Caco-2 (cell line): Measurements from ENCODE around the gene MYH15. TPM values are rescaled to one million over a fixed set of nuclear protein-coding genes. Genes with fewer than 3 reads are reported as not detected.

Source experiments
- BruUV-seq: library from RNA; stranded (reverse); fragments of 400-500 nt; replicated peaks from 2 replicates; lab custom pipeline; 2021; lab: Mats Ljungman, UMichigan
- CTCF ChIA-PET: fragments of 300-600 bp; sonication (Branson Sonifier 250); formaldehyde crosslinking; loops from one replicate; lab custom pipeline; 2022; ENCODE audit warnings: antibody characterized with exemption; lab: Charles Lee
- POLR2A ChIA-PET: fragments of 300-600 bp; sonication (Branson Sonifier 250); formaldehyde crosslinking; loops from one replicate; lab custom pipeline; 2022; ENCODE audit warnings: antibody characterized with exemption; lab: Charles Lee
- DNase-seq, 2 experiments: peaks; one replicate each; pipeline versions ENCODE4 v3.0.0 to v3.0.0-alpha.2; 2020 to 2022
- H3K27me3 ChIP-seq: replicated peaks from 2 replicates; pipeline ENCODE4 v1.6.0; 2011; ENCODE audit warnings: low read length; ENCODE audit not compliant: control insufficient read depth, insufficient read depth
- H3K36me3 ChIP-seq: 2 replicates; pipeline ENCODE4 v1.5.1; 2011; ENCODE audit warnings: low read length; ENCODE audit not compliant: control insufficient read depth, insufficient read depth
- H3K4me1 ChIP-seq: fragments of 250-450 bp; sonication (Bioruptor Pico); 2 replicates; pipeline ENCODE4 v1.5.1; 2020; ENCODE audit warnings: mild to moderate bottlenecking
- H3K4me3 ChIP-seq: 2 replicates; pipeline ENCODE4 v1.5.1; 2011; ENCODE audit warnings: low read depth, mild to moderate bottlenecking, control low read depth, low read length
- H3K9me3 ChIP-seq: fragments of 250-450 bp; sonication (Bioruptor Pico); 2 replicates; pipeline ENCODE4 v1.5.1; 2020; ENCODE audit warnings: mild to moderate bottlenecking, moderate library complexity
- H3K27ac Mint-ChIP-seq: one replicate; pipeline ENCODE4 v1.8.0; 2022; ENCODE audit warnings: mixed read lengths; ENCODE audit not compliant: unreplicated experiment
- H3K27me3 Mint-ChIP-seq: one replicate; pipeline ENCODE4 v1.8.0; 2022; ENCODE audit warnings: mixed read lengths; ENCODE audit not compliant: insufficient read depth, unreplicated experiment
- H3K36me3 Mint-ChIP-seq: one replicate; pipeline ENCODE4 v1.8.0; 2022; ENCODE audit warnings: mild to moderate bottlenecking, mixed read lengths; ENCODE audit not compliant: insufficient read depth, unreplicated experiment
- H3K4me1 Mint-ChIP-seq: one replicate; pipeline ENCODE4 v1.8.0; 2022; ENCODE audit warnings: low read depth, mixed read lengths; ENCODE audit not compliant: unreplicated experiment
- H3K4me3 Mint-ChIP-seq: one replicate; pipeline ENCODE4 v1.8.0; 2022; ENCODE audit warnings: mild to moderate bottlenecking, moderate library complexity, mixed read lengths; ENCODE audit not compliant: unreplicated experiment
- H3K9me3 Mint-ChIP-seq: one replicate; pipeline ENCODE4 v1.8.0; 2022; ENCODE audit warnings: mixed read lengths; ENCODE audit not compliant: unreplicated experiment
- intact Hi-C: fragments of 100-400 bp; cut with micrococcal nuclease; formaldehyde crosslinking; loops from one replicate; pipeline ENCODE4 v1.10.0; 2022; ENCODE audit not compliant: unreplicated experiment
- total RNA-seq: library from RNA; stranded (reverse); gene quantifications from 2 replicates; pipeline ENCODE4 v1.2.3, GENCODE V29; 2022
- TF ChIP-seq, protein P1 (sequence below), 2 experiments: fragments of 200-600 bp in 1 of 2; IDR thresholded peaks; 1 replicate in 1 of 2; 2 replicates in 1 of 2; pipeline versions ENCODE4 v1.5.1 to v1.8.0; 2011 to 2022; ENCODE audit warnings: antibody characterized with exemption in 1 of 2, control low read depth in 1 of 2, inconsistent platforms in 1 of 2, low read depth in 1 of 2, low read length in 1 of 2, mild to moderate bottlenecking in 1 of 2, moderate library complexity in 1 of 2; ENCODE audit not compliant: insufficient read depth in 1 of 2, severe bottlenecking in 1 of 2, unreplicated experiment in 1 of 2

Gene MYH15
- total RNA-seq, 1 experiment from 2014 or later: 0.25 TPM

DNA sequence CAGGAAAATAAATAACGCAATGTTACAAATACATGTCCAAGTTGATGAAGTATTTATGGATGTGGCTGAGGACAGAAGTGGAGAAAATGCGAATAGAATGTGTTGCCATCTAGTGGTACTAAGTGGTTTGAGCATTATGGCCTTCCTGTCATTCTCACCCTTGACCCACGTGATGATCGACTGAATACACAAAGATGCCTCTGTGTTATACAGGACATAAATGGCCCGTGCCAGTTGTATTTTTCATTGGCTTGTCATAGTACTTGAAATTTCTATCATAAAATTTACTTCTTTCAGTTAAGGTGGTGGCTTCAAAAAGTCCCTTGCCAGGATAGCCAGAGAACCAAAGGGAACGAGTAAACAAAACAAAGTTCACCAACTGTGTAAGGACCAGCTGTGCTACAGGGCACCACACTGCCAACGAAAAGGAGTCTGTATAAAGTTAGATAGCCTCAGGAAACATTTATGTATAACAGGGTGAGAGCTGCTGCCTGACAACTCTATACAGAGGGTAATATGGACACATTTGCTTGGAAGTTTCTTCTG, 103.7 kb downstream of the MYH15 start:
- no peaks in the 10 kb centered on the region for H3K9me3 Mint-ChIP-seq
- H3K4me3 Mint-ChIP-seq: no peak overlapping the region
- DNase-seq: peak in 1 of 2 experiments; percentile 25
- peaks cover 9% of the 10 kb centered on the region for H3K4me1 Mint-ChIP-seq
- intact Hi-C loops: loop anchor here (1.0 to 5.0 kb wide), 2 partner anchors 253 to 469 kb away; no protein-coding TSS in a partner anchor
- BruUV-seq: no TSS peak
- CTCF ChIA-PET: interaction anchor here (0.9 kb wide), 1 partner anchor 253 kb away, joined by 3 read pairs; no protein-coding TSS in a partner anchor
- Histone ChIP-seq H3K4me1 (no peaks in the 10 kb centered on the region), H3K4me3 (no peak overlapping the region), H3K27me3 (no peaks in the 10 kb centered on the region), H3K36me3 (no peaks in the 10 kb centered on the region), H3K9me3 (no peaks in the 10 kb centered on the region)
- TF ChIP-seq, protein P1, sequence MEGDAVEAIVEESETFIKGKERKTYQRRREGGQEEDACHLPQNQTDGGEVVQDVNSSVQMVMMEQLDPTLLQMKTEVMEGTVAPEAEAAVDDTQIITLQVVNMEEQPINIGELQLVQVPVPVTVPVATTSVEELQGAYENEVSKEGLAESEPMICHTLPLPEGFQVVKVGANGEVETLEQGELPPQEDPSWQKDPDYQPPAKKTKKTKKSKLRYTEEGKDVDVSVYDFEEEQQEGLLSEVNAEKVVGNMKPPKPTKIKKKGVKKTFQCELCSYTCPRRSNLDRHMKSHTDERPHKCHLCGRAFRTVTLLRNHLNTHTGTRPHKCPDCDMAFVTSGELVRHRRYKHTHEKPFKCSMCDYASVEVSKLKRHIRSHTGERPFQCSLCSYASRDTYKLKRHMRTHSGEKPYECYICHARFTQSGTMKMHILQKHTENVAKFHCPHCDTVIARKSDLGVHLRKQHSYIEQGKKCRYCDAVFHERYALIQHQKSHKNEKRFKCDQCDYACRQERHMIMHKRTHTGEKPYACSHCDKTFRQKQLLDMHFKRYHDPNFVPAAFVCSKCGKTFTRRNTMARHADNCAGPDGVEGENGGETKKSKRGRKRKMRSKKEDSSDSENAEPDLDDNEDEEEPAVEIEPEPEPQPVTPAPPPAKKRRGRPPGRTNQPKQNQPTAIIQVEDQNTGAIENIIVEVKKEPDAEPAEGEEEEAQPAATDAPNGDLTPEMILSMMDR (IDR thresholded peaks at IDR 0.05; ENCODE audit: insufficient read depth in 1 of 2, low read depth in 1 of 2, low read length in 1 of 2, severe bottlenecking in 1 of 2, unreplicated experiment in 1 of 2): peak; percentile 36 to 50
- no peaks in the 10 kb centered on the region for H3K27me3 Mint-ChIP-seq
- POLR2A ChIA-PET: no interaction called here
- no peaks in the 10 kb centered on the region for H3K36me3 Mint-ChIP-seq
- no peak overlapping the region for H3K27ac Mint-ChIP-seq

DNA sequence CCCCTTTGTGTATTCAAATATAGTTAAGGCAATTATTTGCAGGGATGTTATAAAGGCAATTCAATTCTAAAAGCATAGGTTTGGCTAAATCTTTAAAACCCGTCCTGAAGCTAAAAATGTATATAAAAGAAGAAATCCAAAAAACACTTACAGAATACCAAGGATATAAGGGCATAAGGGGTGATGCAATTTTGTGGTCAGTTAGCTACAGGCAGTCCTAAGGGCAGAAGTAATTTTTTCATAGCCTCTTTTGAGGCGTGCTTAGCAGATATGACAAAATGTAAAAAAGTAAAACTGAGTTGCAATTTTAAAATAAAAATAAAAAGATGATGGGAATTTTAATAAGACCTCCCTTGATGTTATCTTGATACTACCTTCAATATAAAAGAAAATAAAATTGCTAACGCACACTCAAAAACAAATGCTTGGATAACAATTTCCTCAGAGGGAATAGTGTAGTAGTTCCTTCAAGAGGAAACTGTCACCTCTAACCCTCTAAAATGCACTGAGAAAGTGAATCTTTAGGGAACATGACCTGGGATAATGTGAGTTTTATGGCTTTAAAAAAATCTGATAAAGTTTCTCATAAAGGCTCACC, 104.2 kb downstream of the MYH15 start:
- H3K4me1 Mint-ChIP-seq: peaks cover 9% of the 10 kb centered on the region
- no peak overlapping the region for H3K27ac Mint-ChIP-seq
- Histone ChIP-seq H3K36me3 (no peaks in the 10 kb centered on the region), H3K4me1 (no peaks in the 10 kb centered on the region), H3K9me3 (no peaks in the 10 kb centered on the region), H3K4me3 (no peak overlapping the region), H3K27me3 (no peaks in the 10 kb centered on the region)
- H3K4me3 Mint-ChIP-seq: no peak overlapping the region
- intact Hi-C loops: loop anchor here (1.0 to 5.0 kb wide), 2 partner anchors 253 to 469 kb away; no protein-coding TSS in a partner anchor
- no peaks in the 10 kb centered on the region for H3K27me3 Mint-ChIP-seq
- no peaks in the 10 kb centered on the region for H3K9me3 Mint-ChIP-seq
- ChIA-PET CTCF (interaction anchor here (0.9 kb wide), 1 partner anchor 253 kb away, joined by 3 read pairs; no protein-coding TSS in a partner anchor), POLR2A (no interaction called here)
- TF ChIP-seq, protein P1 (IDR thresholded peaks at IDR 0.05; ENCODE audit: insufficient read depth in 1 of 2, low read depth in 1 of 2, low read length in 1 of 2, severe bottlenecking in 1 of 2, unreplicated experiment in 1 of 2): no peak
- DNase-seq: no peak
- H3K36me3 Mint-ChIP-seq: no peaks in the 10 kb centered on the region
- BruUV-seq: no TSS peak

DNA sequence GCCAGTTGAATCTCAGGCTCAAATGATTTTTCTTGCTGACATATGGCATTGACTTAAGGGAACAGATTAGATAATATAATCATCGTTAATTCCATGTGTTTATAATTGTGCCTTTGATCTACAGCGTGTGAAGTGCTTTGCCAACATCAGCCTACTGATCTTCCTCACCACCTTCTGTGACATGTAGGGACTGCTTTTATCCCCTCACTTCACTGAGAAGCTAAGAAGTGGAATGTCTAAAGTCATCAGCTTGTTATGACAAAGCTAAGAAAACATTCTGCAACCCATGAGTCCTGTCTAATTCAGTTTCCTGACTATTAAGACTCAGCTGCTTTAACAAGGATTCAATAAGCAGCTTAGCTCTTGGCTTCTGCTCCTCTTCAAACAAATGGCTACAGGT, 106.0 kb downstream of the MYH15 start:
- Mint-ChIP-seq H3K9me3 (no peaks in the 10 kb centered on the region), H3K27ac (no peak overlapping the region), H3K4me1 (peaks cover 9% of the 10 kb centered on the region), H3K27me3 (no peaks in the 10 kb centered on the region), H3K4me3 (no peak overlapping the region), H3K36me3 (peaks cover 5% of the 10 kb centered on the region)
- Histone ChIP-seq H3K9me3 (no peaks in the 10 kb centered on the region), H3K4me3 (no peak overlapping the region), H3K4me1 (no peaks in the 10 kb centered on the region), H3K36me3 (no peaks in the 10 kb centered on the region), H3K27me3 (no peaks in the 10 kb centered on the region)
- TF ChIP-seq, protein P1 (IDR thresholded peaks at IDR 0.05; ENCODE audit: insufficient read depth in 1 of 2, low read depth in 1 of 2, low read length in 1 of 2, severe bottlenecking in 1 of 2, unreplicated experiment in 1 of 2): no peak
- no peak for DNase-seq
- CTCF ChIA-PET: no interaction called here
- intact Hi-C loops: no loop called here
- POLR2A ChIA-PET: no interaction called here
- no TSS peak for BruUV-seq
